A375 (cell line): ENCODE measurements around the gene PPP1CC. TPM values are rescaled to one million over a fixed set of nuclear protein-coding genes. Genes with fewer than 3 reads are reported as not detected.

Experiments used
- total RNA-seq: library from RNA; depleted of rRNA; stranded (reverse); fragments of >200 nt; shearing (Covaris generic); gene quantifications from 2 replicates; pipeline ENCODE4 v1.2.3, GENCODE V29; 2014; rRNA removed

Gene PPP1CC
- total RNA-seq = 131 and 145 TPM in 2 replicates

GRCh38 chr12:110742718-110743570 is at the start of gene PPP1CC:
TSS of gene PPP1CC (minus strand) at chr12:110742891. CDS start at chr12:110742707, 184 bp downstream.

GRCh38 chr12:110688446-110689280 is 54.0 kb downstream of the PPP1CC start, which contains the start of gene HVCN1:
TSS of gene HVCN1 (minus strand) at chr12:110689115. CDS start at chr12:110683245, 5,870 bp downstream.

Other genes starting within 250 kb of the PPP1CC start
- gene VPS29, start 240.8 kb downstream of the PPP1CC start, total RNA-seq = 46.7 and 62.7 TPM in 2 replicates
- 0.24 and 0.26 TPM in 2 replicates for gene RAD9B, start 240.6 kb downstream of the PPP1CC start, total RNA-seq
- 9.0 and 9.1 TPM in 2 replicates for gene PPTC7, start 159.6 kb downstream of the PPP1CC start, total RNA-seq
- 19.7 and 28.1 TPM in 2 replicates for gene TCTN1, start 128.8 kb downstream of the PPP1CC start, total RNA-seq
- gene HVCN1, start 53.8 kb downstream of the PPP1CC start, total RNA-seq = 0.11 and 0.30 TPM in 2 replicates
- not detected in 2 replicates for gene CCDC63, start 104.1 kb upstream of the PPP1CC start, total RNA-seq
- gene MYL2, start 177.7 kb upstream of the PPP1CC start, total RNA-seq = not detected in 2 replicates